Measurements from ENCODE around the gene LRRK1. TPM values are rescaled to one million over a fixed set of nuclear protein-coding genes. Genes with fewer than 3 reads are reported as not detected.

LRRK1 gene
- total RNA-seq, 1 experiment from 2014 or later = 7.6 TPM

- Mint-ChIP-seq H3K36me3 (no peaks in the 10 kb centered on the region), H3K9me3 (no peaks in the 10 kb centered on the region), H3K27me3 (ENCODE audit: low read depth) (no peaks in the 10 kb centered on the region; the same call in 1 of the 2 replicates), H3K27ac (no peak overlapping the region), H3K4me3 (no peak overlapping the region), H3K4me1 (peaks cover 25% of the 10 kb centered on the region)
- ChIA-PET POLR2A (no interaction called here), CTCF (interaction anchor here (0.8 to 5.4 kb wide), 4 partner anchors 10 to 330 kb away, joined by 3 to 43 read pairs (median 16); partner anchors contain the start of gene LRRK1)
- DNase-seq (ENCODE audit: low spot score) = no peak
- ATAC-seq = no peak
- TF ChIP-seq TEAD1 (CRISPR knock-in tag; IDR thresholded peaks at IDR 0.05) = no peak
- no peak for TF ChIP-seq STAT6 (CRISPR knock-in tag; conservative IDR thresholded peaks at IDR 0.05; ENCODE audit: low read depth)
- no peak for TF ChIP-seq ZNF416 (CRISPR knock-in tag; IDR thresholded peaks at IDR 0.05)
- TF ChIP-seq ARID4B (CRISPR knock-in tag; IDR thresholded peaks at IDR 0.05; ENCODE audit: borderline replicate concordance) = no peak
- TF ChIP-seq ZNF121 (CRISPR knock-in tag; IDR thresholded peaks at IDR 0.05) = no peak
- no peak for TF ChIP-seq ATF2 (CRISPR knock-in tag; IDR thresholded peaks at IDR 0.05; ENCODE audit: borderline replicate concordance, low read depth)
- no peak for TF ChIP-seq MLX (CRISPR knock-in tag; IDR thresholded peaks at IDR 0.05)
- no peak for TF ChIP-seq IRF1 (CRISPR knock-in tag; IDR thresholded peaks at IDR 0.05)
- no peak for TF ChIP-seq USF1 (CRISPR knock-in tag; IDR thresholded peaks at IDR 0.05)
- no peak for TF ChIP-seq GTF2I (CRISPR knock-in tag; conservative IDR thresholded peaks at IDR 0.05)
- TF ChIP-seq ZNF396 (CRISPR knock-in tag; IDR thresholded peaks at IDR 0.05; ENCODE audit: borderline replicate concordance) = no peak
- TF ChIP-seq ZNF263 (CRISPR knock-in tag; IDR thresholded peaks at IDR 0.05; ENCODE audit: low read depth) = no peak
- TF ChIP-seq ZNF532 (CRISPR knock-in tag; IDR thresholded peaks at IDR 0.05; ENCODE audit: borderline replicate concordance) = no peak
- no peak for TF ChIP-seq CTCF (IDR thresholded peaks at IDR 0.05)
- TF ChIP-seq ETV6 (CRISPR knock-in tag; IDR thresholded peaks at IDR 0.05) = no peak
- no peak for TF ChIP-seq ZNF232 (CRISPR knock-in tag; IDR thresholded peaks at IDR 0.05)
- no peak for TF ChIP-seq ZBTB43 (CRISPR knock-in tag; IDR thresholded peaks at IDR 0.05)
- TF ChIP-seq MAX (CRISPR knock-in tag; IDR thresholded peaks at IDR 0.05) = no peak
Observed at GRCh38 chr15:100928632-100929280, 9.6 kb downstream of the LRRK1 start.

All from WTC11 (cell line).